ENCODE data around the gene RANBP6. TPM values are rescaled to one million over a fixed set of nuclear protein-coding genes. Genes with fewer than 3 reads are reported as not detected.

The RANBP6 gene
- total RNA-seq, 1 experiment from 2014 or later, result 20.1 TPM

DNA sequence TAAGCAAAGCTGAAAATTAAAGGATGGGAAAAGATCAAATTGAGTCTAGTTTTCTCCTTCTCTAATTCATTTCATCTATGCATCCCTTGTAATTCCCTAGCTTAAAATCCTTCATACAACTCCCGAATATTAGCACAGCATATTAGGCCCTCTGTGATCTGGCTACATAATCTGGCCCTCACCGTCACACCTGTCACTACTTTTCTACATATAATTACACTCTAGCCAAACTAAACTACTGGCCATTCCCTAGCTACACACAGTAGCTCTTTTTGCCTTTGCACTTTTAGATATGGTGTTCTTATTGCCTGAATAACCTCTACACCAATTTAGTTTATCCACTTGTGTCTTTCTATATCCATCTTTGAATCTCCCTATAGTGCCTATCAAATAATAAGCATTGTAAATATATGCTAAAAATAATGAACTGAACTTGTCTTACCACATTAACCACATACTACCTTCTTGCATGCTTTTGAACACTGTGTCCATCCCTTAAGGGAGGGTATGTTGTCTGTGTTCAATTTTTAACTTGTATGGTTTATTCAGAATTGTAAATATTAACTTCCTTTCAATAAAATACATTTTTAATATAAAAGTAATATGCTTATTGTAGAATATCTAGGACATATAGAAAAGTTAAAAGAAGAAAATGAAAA, 15.9 kb downstream of the RANBP6 start:
- no peak for DNase-seq (ENCODE audit: low spot score)
- BruUV-seq (replicated peaks), result no TSS peak
- ChIA-PET POLR2A (ENCODE audit: low non-redundant PET) (no interaction called here), CTCF (no interaction called here)
- H3K27me3 ChIP-seq (replicated peaks; ENCODE audit: insufficient read depth, low read depth, low read length, poor library complexity), result no peaks in the 10 kb centered on the region
- no peaks in the 10 kb centered on the region for H3K36me3 ChIP-seq (ENCODE audit: insufficient read depth, low read length, poor library complexity, severe bottlenecking)
- no peak overlapping the region for H3K4me3 ChIP-seq (ENCODE audit: low read depth, low read length, poor library complexity, severe bottlenecking)
- H3K27ac ChIP-seq (ENCODE audit: low read depth, low read length, poor library complexity, severe bottlenecking), result no peak overlapping the region
- TF ChIP-seq EZH2 (IDR thresholded peaks at IDR 0.05; ENCODE audit: borderline replicate concordance, low read depth, low read length, poor library complexity, severe bottlenecking), result no peak
- TF ChIP-seq, protein P1, sequence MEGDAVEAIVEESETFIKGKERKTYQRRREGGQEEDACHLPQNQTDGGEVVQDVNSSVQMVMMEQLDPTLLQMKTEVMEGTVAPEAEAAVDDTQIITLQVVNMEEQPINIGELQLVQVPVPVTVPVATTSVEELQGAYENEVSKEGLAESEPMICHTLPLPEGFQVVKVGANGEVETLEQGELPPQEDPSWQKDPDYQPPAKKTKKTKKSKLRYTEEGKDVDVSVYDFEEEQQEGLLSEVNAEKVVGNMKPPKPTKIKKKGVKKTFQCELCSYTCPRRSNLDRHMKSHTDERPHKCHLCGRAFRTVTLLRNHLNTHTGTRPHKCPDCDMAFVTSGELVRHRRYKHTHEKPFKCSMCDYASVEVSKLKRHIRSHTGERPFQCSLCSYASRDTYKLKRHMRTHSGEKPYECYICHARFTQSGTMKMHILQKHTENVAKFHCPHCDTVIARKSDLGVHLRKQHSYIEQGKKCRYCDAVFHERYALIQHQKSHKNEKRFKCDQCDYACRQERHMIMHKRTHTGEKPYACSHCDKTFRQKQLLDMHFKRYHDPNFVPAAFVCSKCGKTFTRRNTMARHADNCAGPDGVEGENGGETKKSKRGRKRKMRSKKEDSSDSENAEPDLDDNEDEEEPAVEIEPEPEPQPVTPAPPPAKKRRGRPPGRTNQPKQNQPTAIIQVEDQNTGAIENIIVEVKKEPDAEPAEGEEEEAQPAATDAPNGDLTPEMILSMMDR (conservative IDR thresholded peaks at IDR 0.05; ENCODE audit: low read depth, low read length), result no peak
- H3K4me1 ChIP-seq (ENCODE audit: insufficient read depth, low read length, poor library complexity, severe bottlenecking), result no peaks in the 10 kb centered on the region
- intact Hi-C loops (cut with micrococcal nuclease; ENCODE audit: unreplicated experiment), result no loop called here
- H3K9me3 ChIP-seq (ENCODE audit: low read depth, low read length, poor library complexity, severe bottlenecking), result no peaks in the 10 kb centered on the region

DNA sequence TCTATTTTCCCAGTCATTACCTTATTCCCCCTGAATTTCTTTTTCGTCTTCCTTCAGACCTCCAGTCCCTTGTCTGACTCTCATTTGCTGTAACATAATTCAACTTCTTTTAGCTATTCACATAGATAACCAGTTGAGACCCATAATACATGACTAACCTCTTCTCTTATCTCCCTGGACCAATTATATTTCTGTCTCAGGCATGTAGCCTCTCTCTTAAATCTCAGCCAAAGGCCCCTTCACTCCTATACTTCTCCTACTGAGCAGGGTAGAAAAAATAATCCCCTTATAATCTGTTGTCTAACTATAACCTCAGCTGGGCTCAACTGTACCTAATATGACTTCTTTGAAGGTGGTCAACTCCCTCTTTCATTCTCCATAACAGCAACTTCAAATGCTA, 20.9 kb downstream of the RANBP6 start:
- CTCF ChIA-PET, result no interaction called here
- BruUV-seq (replicated peaks), result no TSS peak
- Histone ChIP-seq H3K27ac (ENCODE audit: low read depth, low read length, poor library complexity, severe bottlenecking) (no peak overlapping the region), H3K27me3 (replicated peaks; ENCODE audit: insufficient read depth, low read depth, low read length, poor library complexity) (no peaks in the 10 kb centered on the region), H3K4me1 (ENCODE audit: insufficient read depth, low read length, poor library complexity, severe bottlenecking) (no peaks in the 10 kb centered on the region), H3K36me3 (ENCODE audit: insufficient read depth, low read length, poor library complexity, severe bottlenecking) (no peaks in the 10 kb centered on the region), H3K4me3 (ENCODE audit: low read depth, low read length, poor library complexity, severe bottlenecking) (no peak overlapping the region), H3K9me3 (ENCODE audit: low read depth, low read length, poor library complexity, severe bottlenecking) (no peaks in the 10 kb centered on the region)
- TF ChIP-seq EZH2 (IDR thresholded peaks at IDR 0.05; ENCODE audit: borderline replicate concordance, low read depth, low read length, poor library complexity, severe bottlenecking), result no peak
- TF ChIP-seq, protein P1 (conservative IDR thresholded peaks at IDR 0.05; ENCODE audit: low read depth, low read length), result no peak
- POLR2A ChIA-PET (ENCODE audit: low non-redundant PET), result no interaction called here
- no peak for DNase-seq (ENCODE audit: low spot score)
- intact Hi-C loops (cut with micrococcal nuclease; ENCODE audit: unreplicated experiment), result no loop called here

DNA sequence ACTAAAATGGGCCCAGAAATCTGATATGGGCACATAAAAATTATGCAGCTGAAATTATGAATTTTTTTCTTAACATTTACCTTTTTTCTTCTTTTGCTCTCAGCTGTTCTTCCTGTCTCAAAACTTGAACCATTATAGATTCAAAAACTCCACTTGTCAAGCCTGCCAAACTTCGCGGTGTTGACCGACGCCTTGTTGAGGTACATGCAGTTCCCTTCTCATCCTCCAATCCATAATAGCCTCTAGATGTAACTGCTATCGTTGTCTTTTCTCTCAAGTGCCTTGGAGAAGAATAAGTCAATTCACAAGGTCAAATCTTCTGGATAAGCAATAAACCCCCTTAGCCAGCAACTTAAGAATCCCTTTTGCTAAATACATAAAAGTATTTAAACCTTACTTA, 27.2 kb downstream of the RANBP6 start:
- H3K27ac ChIP-seq (ENCODE audit: low read depth, low read length, poor library complexity, severe bottlenecking), result no peak overlapping the region
- TF ChIP-seq EZH2 (IDR thresholded peaks at IDR 0.05; ENCODE audit: borderline replicate concordance, low read depth, low read length, poor library complexity, severe bottlenecking), result no peak
- TF ChIP-seq, protein P1 (conservative IDR thresholded peaks at IDR 0.05; ENCODE audit: low read depth, low read length), result no peak
- no peak overlapping the region for H3K4me3 ChIP-seq (ENCODE audit: low read depth, low read length, poor library complexity, severe bottlenecking)
- no peaks in the 10 kb centered on the region for H3K27me3 ChIP-seq (replicated peaks; ENCODE audit: insufficient read depth, low read depth, low read length, poor library complexity)
- H3K4me1 ChIP-seq (ENCODE audit: insufficient read depth, low read length, poor library complexity, severe bottlenecking), result no peaks in the 10 kb centered on the region
- intact Hi-C loops (cut with micrococcal nuclease; ENCODE audit: unreplicated experiment), result no loop called here
- ChIA-PET POLR2A (ENCODE audit: low non-redundant PET) (no interaction called here), CTCF (no interaction called here)
- no peak for DNase-seq (ENCODE audit: low spot score)
- no peaks in the 10 kb centered on the region for H3K36me3 ChIP-seq (ENCODE audit: insufficient read depth, low read length, poor library complexity, severe bottlenecking)
- BruUV-seq (replicated peaks), result no TSS peak
- no peaks in the 10 kb centered on the region for H3K9me3 ChIP-seq (ENCODE audit: low read depth, low read length, poor library complexity, severe bottlenecking)
